Measurements from ENCODE around the gene FSD2.
"Not testable (repeated sequence)": the region's sequence is repeated elsewhere in the genome, so short reads cannot be mapped to it uniquely, and the experiment has no call there.

Gene FSD2

DNA sequence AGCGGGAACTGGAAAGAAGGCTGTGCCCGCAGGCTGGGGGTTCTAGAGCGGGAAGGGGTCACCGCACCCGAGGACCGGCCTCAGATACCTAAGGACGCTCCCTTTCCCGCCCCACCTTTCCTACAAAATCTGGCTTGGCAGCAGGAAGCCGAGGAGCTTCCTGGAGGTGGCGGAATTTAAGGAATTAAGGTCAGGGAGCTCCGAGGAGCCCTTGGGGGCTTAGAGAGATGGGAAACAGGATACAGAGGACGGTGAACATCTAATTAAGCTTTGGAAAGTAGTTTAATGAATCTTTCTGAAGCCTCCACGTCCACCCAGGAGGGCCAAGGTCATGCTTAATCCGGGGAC is 95.7 kb downstream of the FSD2 start:
- POLR2A ChIA-PET (ENCODE audit: low non-redundant PET): no interaction called here
- DNase-seq (ENCODE audit: low spot score): no peak
- CTCF ChIA-PET: no interaction called here
- H3K27ac ChIP-seq: peak overlapping the region; percentile 82
- TF ChIP-seq CTCF (conservative IDR thresholded peaks at IDR 0.05; ENCODE audit: low read depth): no peak

- ChIA-PET POLR2A (ENCODE audit: low non-redundant PET) (no interaction called here), CTCF (no interaction called here)
- no peak for TF ChIP-seq CTCF (conservative IDR thresholded peaks at IDR 0.05; ENCODE audit: low read depth)
- DNase-seq (ENCODE audit: low spot score): peak; percentile 88
- peak within 1 kb of the TSS; percentile 82 for H3K27ac ChIP-seq
Measured at GRCh38 chr15:82709421-82710207, 96.3 kb downstream of the FSD2 start, which contains the start of gene AP3B2. Gene AP3B2 (minus strand): TSS chr15:82709875. CDS start chr15:82709706, 169 bp downstream.

DNA sequence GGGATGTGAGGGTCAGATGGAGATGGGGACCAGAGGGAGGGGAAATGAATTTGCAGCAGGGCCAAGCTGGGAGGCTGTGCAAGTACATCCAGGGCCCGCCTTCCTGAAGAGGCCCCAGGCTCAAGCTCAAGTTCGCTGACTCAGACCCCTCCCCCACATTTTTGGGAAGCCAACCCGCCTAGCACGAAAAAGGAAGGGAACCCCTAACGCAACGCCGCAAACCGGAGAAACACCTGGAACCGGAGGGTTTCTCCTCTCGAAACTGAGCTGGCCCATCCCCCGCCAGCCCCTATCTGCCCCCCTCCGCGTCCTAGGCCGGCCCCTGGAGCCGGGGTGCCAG is 96.8 kb downstream of the FSD2 start:
- DNase-seq (ENCODE audit: low spot score): no peak
- CTCF ChIA-PET: interaction anchor here (0.6 kb wide), 1 partner anchor 224 kb away, joined by 3 read pairs; no protein-coding TSS in a partner anchor
- POLR2A ChIA-PET (ENCODE audit: low non-redundant PET): no interaction called here
- no peak for TF ChIP-seq CTCF (conservative IDR thresholded peaks at IDR 0.05; ENCODE audit: low read depth)
- peak overlapping the region; percentile 82 for H3K27ac ChIP-seq

DNA sequence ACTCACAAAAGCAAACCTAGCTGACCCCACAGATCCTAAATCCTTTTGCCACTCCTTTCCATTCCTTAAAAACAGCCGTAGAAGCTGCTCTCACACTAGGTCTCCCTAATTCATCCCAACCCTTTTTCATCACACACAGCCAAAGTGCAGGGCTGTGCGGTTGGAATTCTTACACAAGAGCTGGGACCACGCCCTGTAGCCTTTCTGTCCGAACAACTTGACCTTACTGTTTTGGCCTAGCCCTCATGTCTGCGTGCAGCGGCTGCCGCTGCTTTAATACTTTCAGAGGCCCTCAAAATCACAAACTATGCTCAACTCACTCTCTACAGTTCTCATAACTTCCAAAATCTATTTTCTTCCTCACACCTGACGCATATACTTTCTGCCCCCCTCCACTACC is 100.0 kb downstream of the FSD2 start:
- H3K27ac ChIP-seq; POLR2A ChIA-PET (ENCODE audit: low non-redundant PET); DNase-seq (ENCODE audit: low spot score); CTCF ChIA-PET: not testable (repeated sequence)

All from RWPE1 (cell line).